ENCODE data around the gene KRT7.
A peak's percentile ranks its signal among the peaks of the same experiment; 100 is the strongest.

KRT7 gene

DNA sequence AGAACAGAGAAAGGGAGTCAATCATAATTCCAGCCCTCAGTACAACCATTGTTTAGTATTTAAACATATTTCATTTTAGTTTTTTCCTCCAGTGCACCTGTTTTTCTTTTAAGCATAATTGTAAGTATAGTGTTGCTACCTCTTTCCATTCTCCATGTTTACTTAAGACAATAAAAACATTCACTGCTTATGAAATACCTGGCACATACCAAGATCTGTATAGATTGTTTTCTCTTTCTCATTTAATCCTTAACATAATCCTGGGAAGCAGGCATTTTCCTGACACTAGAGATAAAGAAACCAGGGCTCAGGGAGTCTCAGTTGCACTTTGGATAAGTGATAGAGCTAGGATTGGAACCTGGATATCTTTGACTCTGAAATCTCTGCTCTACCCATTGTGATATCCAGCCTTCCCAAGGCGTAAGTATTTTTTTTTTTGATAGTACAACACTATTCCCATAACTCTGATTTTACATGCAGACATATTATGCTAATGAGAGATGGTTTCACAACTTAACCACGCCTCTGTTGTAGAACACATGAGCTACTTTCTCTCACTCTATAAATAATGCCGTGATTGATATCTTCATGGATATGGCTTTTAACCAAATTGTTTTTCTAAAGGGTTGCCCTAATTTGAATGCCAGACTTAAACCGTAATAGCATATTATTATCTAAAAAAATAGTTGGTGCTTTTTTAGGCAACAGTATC lies 11.8 kb upstream of the KRT7 start:
- no peak for DNase-seq
- Histone ChIP-seq H4K20me1 (ENCODE audit: insufficient read depth, low read length) (no peaks in the 10 kb centered on the region), H3K9me2 (replicated peaks; ENCODE audit: insufficient read depth, low read length) (no peaks in the 10 kb centered on the region), H3K36me3 (replicated peaks; ENCODE audit: insufficient read depth, low read length) (no peaks in the 10 kb centered on the region), H3F3A (ENCODE audit: insufficient read depth, low read length) (no peaks in the 10 kb centered on the region), H3K27ac (ENCODE audit: low read length) (no peak overlapping the region), H3K9ac (ENCODE audit: low read length) (no peak overlapping the region), H2AFZ (ENCODE audit: low read length) (no peak overlapping the region), H3K79me2 (ENCODE audit: low read length) (no peaks in the 10 kb centered on the region), H3K27me3 (replicated peaks; ENCODE audit: insufficient read depth, low read length) (peaks cover 35% of the 10 kb centered on the region), H3K4me2 (ENCODE audit: low read depth, low read length) (no peak overlapping the region), H3K4me3 (ENCODE audit: low read length) (no peak overlapping the region), H3K9me3 (replicated peaks; ENCODE audit: insufficient read depth, low read length) (no peaks in the 10 kb centered on the region), H3K4me1 (ENCODE audit: low read length) (no peaks in the 10 kb centered on the region)
- TF ChIP-seq, protein P1, sequence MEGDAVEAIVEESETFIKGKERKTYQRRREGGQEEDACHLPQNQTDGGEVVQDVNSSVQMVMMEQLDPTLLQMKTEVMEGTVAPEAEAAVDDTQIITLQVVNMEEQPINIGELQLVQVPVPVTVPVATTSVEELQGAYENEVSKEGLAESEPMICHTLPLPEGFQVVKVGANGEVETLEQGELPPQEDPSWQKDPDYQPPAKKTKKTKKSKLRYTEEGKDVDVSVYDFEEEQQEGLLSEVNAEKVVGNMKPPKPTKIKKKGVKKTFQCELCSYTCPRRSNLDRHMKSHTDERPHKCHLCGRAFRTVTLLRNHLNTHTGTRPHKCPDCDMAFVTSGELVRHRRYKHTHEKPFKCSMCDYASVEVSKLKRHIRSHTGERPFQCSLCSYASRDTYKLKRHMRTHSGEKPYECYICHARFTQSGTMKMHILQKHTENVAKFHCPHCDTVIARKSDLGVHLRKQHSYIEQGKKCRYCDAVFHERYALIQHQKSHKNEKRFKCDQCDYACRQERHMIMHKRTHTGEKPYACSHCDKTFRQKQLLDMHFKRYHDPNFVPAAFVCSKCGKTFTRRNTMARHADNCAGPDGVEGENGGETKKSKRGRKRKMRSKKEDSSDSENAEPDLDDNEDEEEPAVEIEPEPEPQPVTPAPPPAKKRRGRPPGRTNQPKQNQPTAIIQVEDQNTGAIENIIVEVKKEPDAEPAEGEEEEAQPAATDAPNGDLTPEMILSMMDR (IDR thresholded peaks at IDR 0.05; ENCODE audit: low read length), result no peak
- TF ChIP-seq EZH2 (optimal IDR thresholded peaks at IDR 0.05; ENCODE audit: low read depth, low read length), result no peak
- TF ChIP-seq EZH2phosphoT487 (IDR thresholded peaks at IDR 0.05; ENCODE audit: low read length), result no peak

GRCh38 chr12:52221912-52222457 lies 11.1 kb upstream of the KRT7 start:
- H3K9me3 ChIP-seq (replicated peaks; ENCODE audit: insufficient read depth, low read length), result no peaks in the 10 kb centered on the region
- TF ChIP-seq, protein P1 (IDR thresholded peaks at IDR 0.05; ENCODE audit: low read length), result peak; percentile 51
- TF ChIP-seq EZH2phosphoT487 (IDR thresholded peaks at IDR 0.05; ENCODE audit: low read length), result no peak
- no peak overlapping the region for H2AFZ ChIP-seq (ENCODE audit: low read length)
- H4K20me1 ChIP-seq (ENCODE audit: insufficient read depth, low read length), result no peaks in the 10 kb centered on the region
- no peak overlapping the region for H3K27ac ChIP-seq (ENCODE audit: low read length)
- peaks cover 42% of the 10 kb centered on the region for H3K27me3 ChIP-seq (replicated peaks; ENCODE audit: insufficient read depth, low read length)
- no peaks in the 10 kb centered on the region for H3K79me2 ChIP-seq (ENCODE audit: low read length)
- DNase-seq, result peak; percentile 39
- no peaks in the 10 kb centered on the region for H3K36me3 ChIP-seq (replicated peaks; ENCODE audit: insufficient read depth, low read length)
- H3K4me2 ChIP-seq (ENCODE audit: low read depth, low read length), result no peak overlapping the region
- H3K9me2 ChIP-seq (replicated peaks; ENCODE audit: insufficient read depth, low read length), result no peaks in the 10 kb centered on the region
- H3K4me1 ChIP-seq (ENCODE audit: low read length), result no peaks in the 10 kb centered on the region
- no peaks in the 10 kb centered on the region for H3F3A ChIP-seq (ENCODE audit: insufficient read depth, low read length)
- H3K9ac ChIP-seq (ENCODE audit: low read length), result no peak overlapping the region
- no peak overlapping the region for H3K4me3 ChIP-seq (ENCODE audit: low read length)

DNA sequence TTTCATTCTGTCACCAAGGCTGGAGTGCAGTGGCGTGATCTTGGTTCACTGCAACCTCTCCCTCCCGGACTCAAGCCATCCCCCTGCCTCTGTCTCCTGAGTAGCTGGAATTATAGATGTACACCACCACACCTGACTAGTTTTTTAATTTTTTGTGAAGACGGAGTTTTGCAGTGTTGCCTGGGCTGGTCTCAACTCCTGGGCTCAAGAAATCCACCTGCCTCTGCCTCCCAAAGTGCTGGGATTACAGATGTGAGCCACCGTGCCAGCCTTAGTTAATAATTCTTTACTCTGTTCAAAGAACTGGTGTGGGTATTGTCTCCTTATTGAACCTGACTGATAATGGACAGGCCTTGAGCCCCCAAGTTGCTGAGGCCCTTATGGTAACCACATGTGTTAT lies 10.4 kb upstream of the KRT7 start:
- peaks cover 48% of the 10 kb centered on the region for H3K27me3 ChIP-seq (replicated peaks; ENCODE audit: insufficient read depth, low read length)
- no peaks in the 10 kb centered on the region for H3K9me3 ChIP-seq (replicated peaks; ENCODE audit: insufficient read depth, low read length)

DNA sequence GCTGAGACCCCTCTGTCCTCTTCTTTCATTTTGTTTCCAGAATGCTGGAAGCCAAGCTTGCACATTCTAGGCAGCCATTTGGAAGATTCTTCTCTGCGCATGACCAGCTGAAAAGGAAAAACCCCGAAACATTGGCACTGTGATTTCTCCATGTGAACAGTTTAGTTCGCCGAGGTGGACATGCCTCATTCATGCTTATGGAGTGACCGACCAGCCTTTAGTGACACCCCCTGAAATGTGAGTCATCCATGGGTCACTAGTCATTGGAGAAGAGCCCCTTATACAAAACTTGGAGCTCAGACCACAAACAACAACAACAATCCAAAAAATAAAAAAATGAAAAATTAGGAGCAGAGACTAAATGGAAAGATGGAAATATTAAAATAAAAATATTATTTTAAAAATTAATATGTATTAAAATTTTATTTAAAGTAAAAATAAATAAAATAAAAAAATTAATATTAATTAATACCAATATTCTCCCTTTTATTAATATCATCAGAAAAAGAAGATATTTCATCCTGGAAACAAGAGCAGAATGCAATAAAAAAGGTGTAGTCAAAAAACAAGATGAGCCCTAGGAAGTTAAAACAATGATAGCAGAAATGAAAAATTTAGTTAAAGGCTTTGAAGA lies 9.5 kb upstream of the KRT7 start:
- Histone ChIP-seq H3K9me3 (replicated peaks; ENCODE audit: insufficient read depth, low read length) (no peaks in the 10 kb centered on the region), H3K27ac (ENCODE audit: low read length) (no peak overlapping the region), H3K36me3 (replicated peaks; ENCODE audit: insufficient read depth, low read length) (no peaks in the 10 kb centered on the region), H4K20me1 (ENCODE audit: insufficient read depth, low read length) (no peaks in the 10 kb centered on the region), H3K9ac (ENCODE audit: low read length) (no peak overlapping the region), H3K27me3 (replicated peaks; ENCODE audit: insufficient read depth, low read length) (peaks cover 48% of the 10 kb centered on the region), H3K9me2 (replicated peaks; ENCODE audit: insufficient read depth, low read length) (no peaks in the 10 kb centered on the region), H3F3A (ENCODE audit: insufficient read depth, low read length) (no peaks in the 10 kb centered on the region), H3K4me2 (ENCODE audit: low read depth, low read length) (no peak overlapping the region), H3K79me2 (ENCODE audit: low read length) (no peaks in the 10 kb centered on the region), H3K4me3 (ENCODE audit: low read length) (no peak overlapping the region), H2AFZ (ENCODE audit: low read length) (no peak overlapping the region), H3K4me1 (ENCODE audit: low read length) (no peaks in the 10 kb centered on the region)
- TF ChIP-seq EZH2 (optimal IDR thresholded peaks at IDR 0.05; ENCODE audit: low read depth, low read length), result no peak
- no peak for TF ChIP-seq EZH2phosphoT487 (IDR thresholded peaks at IDR 0.05; ENCODE audit: low read length)
- TF ChIP-seq, protein P1 (IDR thresholded peaks at IDR 0.05; ENCODE audit: low read length), result no peak
- DNase-seq, result no peak

More for the DNA sequence above, 10.4 kb upstream of the KRT7 start:
- Histone ChIP-seq H3K4me3 (ENCODE audit: low read length) (no peak overlapping the region), H3K36me3 (replicated peaks; ENCODE audit: insufficient read depth, low read length) (no peaks in the 10 kb centered on the region), H3K4me2 (ENCODE audit: low read depth, low read length) (no peak overlapping the region), H3K9me2 (replicated peaks; ENCODE audit: insufficient read depth, low read length) (no peaks in the 10 kb centered on the region), H4K20me1 (ENCODE audit: insufficient read depth, low read length) (no peaks in the 10 kb centered on the region), H3K27ac (ENCODE audit: low read length) (no peak overlapping the region), H3K79me2 (ENCODE audit: low read length) (no peaks in the 10 kb centered on the region), H3K9ac (ENCODE audit: low read length) (no peak overlapping the region), H3K4me1 (ENCODE audit: low read length) (no peaks in the 10 kb centered on the region), H3F3A (ENCODE audit: insufficient read depth, low read length) (no peaks in the 10 kb centered on the region), H2AFZ (ENCODE audit: low read length) (no peak overlapping the region)
- DNase-seq, result no peak
- TF ChIP-seq EZH2phosphoT487 (IDR thresholded peaks at IDR 0.05; ENCODE audit: low read length), result no peak
